GM19025 (cell line): ENCODE results near the gene RBM23.

Source experiments
- ATAC-seq: cut with Tn5 transposase; IDR thresholded peaks from one replicate; pipeline ENCODE4 v1.9.1; 2021; ENCODE audit warnings: mild to moderate bottlenecking, low read depth, moderate library complexity; ENCODE audit not compliant: unreplicated experiment

The RBM23 gene

GRCh38 chr14:22887260-22887989 is 31.5 kb downstream of the RBM23 start:
- ATAC-seq: no peak

GRCh38 chr14:22886500-22887259 is 32.3 kb downstream of the RBM23 start:
- ATAC-seq: peak; percentile 47

GRCh38 chr14:22885975-22886374 is 33.0 kb downstream of the RBM23 start:
- no peak for ATAC-seq

- ATAC-seq: no peak
Measured at GRCh38 chr14:22884738-22885523, 34.0 kb downstream of the RBM23 start.

GRCh38 chr14:22884076-22884737 is 34.7 kb downstream of the RBM23 start:
- no peak for ATAC-seq

- no peak for ATAC-seq
Measured at GRCh38 chr14:22883173-22883976, 35.6 kb downstream of the RBM23 start, which contains the start of gene REM2. Gene REM2, plus strand, starts transcription at chr14:22883222. Its CDS starts 66 bp downstream, at chr14:22883288.

GRCh38 chr14:22882529-22883172 is 36.3 kb downstream of the RBM23 start:
- ATAC-seq: no peak

- no peak for ATAC-seq
Measured at GRCh38 chr14:22882064-22882463, 36.9 kb downstream of the RBM23 start.

- ATAC-seq: no peak
Measured at GRCh38 chr14:22878271-22879246, 40.4 kb downstream of the RBM23 start.

GRCh38 chr14:22877000-22877501 is 41.9 kb downstream of the RBM23 start:
- ATAC-seq: no peak

GRCh38 chr14:22875748-22876319 is 43.1 kb downstream of the RBM23 start:
- no peak for ATAC-seq

- no peak for ATAC-seq
Measured at GRCh38 chr14:22875003-22875747, 43.8 kb downstream of the RBM23 start.

GRCh38 chr14:22872833-22873520 is 46.0 kb downstream of the RBM23 start:
- no peak for ATAC-seq

GRCh38 chr14:22872033-22872832 is 46.7 kb downstream of the RBM23 start:
- ATAC-seq: peak; percentile 9

- peak; percentile 83 for ATAC-seq
Measured at GRCh38 chr14:22871224-22872032, 47.5 kb downstream of the RBM23 start, which contains the start of gene LRP10. Gene LRP10, plus strand, starts transcription at chr14:22871740. Its CDS starts 564 bp downstream, at chr14:22872304.
